GM12865 (cell line): Measurements from ENCODE around the gene TNS4.

Experiments
- DNase-seq: peaks from one replicate; pipeline ENCODE4 v3.0.0; 2010; ENCODE audit warnings: low read depth
- H3K4me3 ChIP-seq: 2 replicates; pipeline ENCODE4 v1.5.1; 2011; ENCODE audit warnings: mild to moderate bottlenecking, low read depth, low read length, control low read depth
- TF ChIP-seq, protein P1 (sequence below): IDR thresholded peaks from 2 replicates; pipeline ENCODE4 v1.5.1; 2011; ENCODE audit warnings: low read length, control low read depth, low read depth, inconsistent platforms; ENCODE audit not compliant: insufficient read depth; ENCODE audit errors: missing control alignments

The TNS4 gene

DNA sequence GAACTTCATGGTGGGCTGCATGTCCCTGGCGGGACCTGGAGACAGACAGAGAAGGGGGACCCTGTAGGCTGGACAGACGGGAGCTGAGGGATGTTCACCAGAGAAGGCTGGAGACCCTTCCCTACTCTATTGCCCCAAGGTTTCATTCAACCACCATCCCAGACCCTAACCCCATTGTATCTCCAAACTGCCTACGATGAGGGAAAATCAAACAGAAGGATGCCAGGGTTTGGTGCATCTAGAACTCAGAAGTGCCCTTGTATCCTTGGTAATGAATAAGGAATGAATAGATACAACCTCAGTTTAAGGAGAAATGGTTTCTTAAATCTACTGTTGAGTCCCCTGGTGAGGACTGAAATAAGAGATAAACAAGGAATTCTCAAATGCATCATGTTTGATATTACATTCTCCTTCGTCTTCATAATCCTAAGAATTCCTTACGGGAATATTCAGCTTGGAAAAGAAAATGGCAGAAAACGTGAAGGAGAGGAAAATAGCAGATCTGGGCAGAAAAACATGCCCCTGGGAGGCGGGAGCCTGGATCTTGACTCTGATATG lies 16.4 kb downstream of the TNS4 start:
- H3K4me3 ChIP-seq = no peak overlapping the region
- no peak for DNase-seq
- TF ChIP-seq, protein P1, sequence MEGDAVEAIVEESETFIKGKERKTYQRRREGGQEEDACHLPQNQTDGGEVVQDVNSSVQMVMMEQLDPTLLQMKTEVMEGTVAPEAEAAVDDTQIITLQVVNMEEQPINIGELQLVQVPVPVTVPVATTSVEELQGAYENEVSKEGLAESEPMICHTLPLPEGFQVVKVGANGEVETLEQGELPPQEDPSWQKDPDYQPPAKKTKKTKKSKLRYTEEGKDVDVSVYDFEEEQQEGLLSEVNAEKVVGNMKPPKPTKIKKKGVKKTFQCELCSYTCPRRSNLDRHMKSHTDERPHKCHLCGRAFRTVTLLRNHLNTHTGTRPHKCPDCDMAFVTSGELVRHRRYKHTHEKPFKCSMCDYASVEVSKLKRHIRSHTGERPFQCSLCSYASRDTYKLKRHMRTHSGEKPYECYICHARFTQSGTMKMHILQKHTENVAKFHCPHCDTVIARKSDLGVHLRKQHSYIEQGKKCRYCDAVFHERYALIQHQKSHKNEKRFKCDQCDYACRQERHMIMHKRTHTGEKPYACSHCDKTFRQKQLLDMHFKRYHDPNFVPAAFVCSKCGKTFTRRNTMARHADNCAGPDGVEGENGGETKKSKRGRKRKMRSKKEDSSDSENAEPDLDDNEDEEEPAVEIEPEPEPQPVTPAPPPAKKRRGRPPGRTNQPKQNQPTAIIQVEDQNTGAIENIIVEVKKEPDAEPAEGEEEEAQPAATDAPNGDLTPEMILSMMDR = no peak

DNA sequence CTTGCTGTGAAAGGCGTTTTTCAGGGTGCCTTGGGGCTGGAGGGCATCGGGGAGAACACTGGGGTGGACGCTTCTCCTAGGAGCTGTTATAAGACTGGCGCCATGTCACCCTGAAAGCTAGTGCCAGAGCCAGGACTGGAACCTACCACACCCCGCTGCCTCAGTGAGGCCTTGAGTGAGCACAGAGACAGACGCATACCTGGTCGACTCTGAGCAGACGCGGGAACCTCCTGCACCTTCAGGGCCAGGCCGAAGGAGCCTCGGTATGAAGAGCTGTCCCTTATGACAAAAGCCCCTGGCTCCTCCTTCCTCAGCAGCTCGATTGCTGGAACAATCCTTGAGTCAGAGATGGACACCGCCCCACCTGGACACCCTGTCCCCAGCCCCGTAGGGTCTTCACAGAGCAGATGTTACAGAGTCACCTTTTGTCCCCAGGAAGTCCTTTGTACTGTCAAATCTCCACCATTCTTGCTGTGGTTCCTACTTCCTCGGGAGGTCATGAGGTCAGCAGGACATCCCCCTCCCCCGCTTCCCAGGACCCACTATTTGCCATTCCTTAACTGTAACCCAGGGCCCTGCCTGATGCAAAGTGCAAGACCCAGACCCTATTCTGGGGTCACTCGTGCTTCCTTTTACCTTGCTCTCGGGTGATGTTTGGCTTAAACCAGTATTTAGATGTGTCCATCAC lies 17.0 kb downstream of the TNS4 start:
- no peak overlapping the region for H3K4me3 ChIP-seq
- no peak for DNase-seq
- TF ChIP-seq, protein P1 = no peak

DNA sequence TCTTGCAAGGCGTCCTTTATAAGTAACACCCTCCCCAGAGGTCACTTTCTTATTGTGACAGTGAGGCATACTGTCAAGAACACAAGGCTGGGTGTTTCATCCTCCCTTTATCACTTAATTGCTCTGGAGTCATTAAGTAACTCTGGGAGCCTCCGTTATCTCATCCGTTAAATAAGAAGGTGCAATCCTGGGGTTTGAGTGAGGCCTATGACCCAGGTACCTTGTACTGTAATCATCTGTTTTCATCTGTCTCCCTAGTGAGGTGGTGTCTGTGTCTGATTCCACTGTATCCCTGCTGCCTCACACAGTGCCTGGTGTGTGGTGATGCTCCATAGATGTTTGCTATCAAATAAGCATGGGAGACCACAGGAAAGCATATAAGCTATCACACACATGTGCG lies 17.7 kb downstream of the TNS4 start:
- DNase-seq = no peak
- no peak overlapping the region for H3K4me3 ChIP-seq
- TF ChIP-seq, protein P1 = no peak

DNA sequence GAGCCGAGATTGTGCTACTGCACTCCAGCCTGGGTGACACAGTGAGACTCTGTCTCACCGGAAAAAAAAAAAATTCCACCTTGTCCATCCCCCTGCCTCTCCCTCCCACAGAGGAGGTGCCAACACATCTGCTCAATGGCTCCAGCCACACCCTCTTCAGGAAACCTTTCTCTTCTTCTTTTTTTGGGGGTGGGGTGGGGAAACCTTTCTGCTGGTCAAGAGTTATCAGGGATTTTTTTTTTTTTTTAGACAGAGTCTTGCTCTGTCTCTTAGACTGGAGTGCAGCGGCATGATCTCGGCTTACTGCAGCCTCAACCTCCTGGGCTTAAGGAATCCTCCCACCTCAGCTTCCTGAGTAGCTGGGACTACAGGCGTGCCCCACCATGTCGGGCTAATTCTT lies 18.7 kb downstream of the TNS4 start:
- no peak for DNase-seq
- TF ChIP-seq, protein P1 = no peak
- H3K4me3 ChIP-seq = no peak overlapping the region

DNA sequence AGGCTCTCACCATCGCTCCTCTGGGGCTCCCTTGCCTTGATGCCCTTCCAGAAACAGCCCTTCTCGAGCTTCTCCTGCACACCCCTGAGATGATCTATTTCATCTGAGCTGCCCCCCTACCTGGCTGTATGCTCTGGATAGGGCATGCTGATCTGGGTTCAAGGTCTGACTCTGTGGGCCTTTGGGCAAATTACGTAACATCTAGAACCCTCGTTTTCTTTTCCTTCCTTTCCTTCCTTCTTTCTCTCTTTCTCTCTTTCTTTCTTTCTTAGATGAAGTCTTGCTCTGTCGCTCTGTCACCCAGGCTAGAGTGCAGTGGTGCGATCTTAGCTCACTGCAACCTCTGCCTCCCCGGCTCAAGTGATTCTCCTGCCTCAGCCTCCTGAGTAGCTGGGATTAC lies 20.3 kb downstream of the TNS4 start:
- TF ChIP-seq, protein P1 = no peak
- H3K4me3 ChIP-seq = no peak overlapping the region
- no peak for DNase-seq

DNA sequence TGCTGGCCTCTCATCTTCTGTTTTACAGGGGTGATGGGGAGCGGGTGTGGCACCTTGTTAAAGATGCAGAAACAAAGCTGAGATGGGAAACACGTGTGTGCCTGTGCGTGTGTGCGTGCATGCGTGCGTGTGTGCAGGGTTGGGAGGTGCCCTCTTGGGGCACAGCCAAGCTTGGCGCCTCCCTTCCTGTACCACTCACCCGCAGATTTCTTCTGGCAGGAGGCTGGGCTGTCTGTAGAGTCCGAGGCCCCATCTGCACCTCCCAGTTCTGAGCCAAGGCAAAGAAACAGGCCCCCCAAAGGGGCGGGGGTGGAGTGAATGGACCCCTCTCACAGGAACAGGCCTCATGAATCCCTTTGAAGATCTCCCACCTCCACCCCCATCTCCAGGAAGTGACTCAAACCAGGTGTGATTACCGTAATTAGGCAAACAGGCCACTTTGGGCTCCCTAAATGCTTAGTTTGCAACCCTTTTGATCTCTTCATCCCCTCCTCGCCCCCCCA lies 20.9 kb downstream of the TNS4 start:
- DNase-seq = peak; percentile 37
- H3K4me3 ChIP-seq = no peak overlapping the region
- TF ChIP-seq, protein P1 = no peak
